K562 (cell line): ENCODE data around the gene TTC39A. TPM values are rescaled to one million over a fixed set of nuclear protein-coding genes. Genes with fewer than 3 reads are reported as not detected.

Source experiments
- CTCF ChIP-seq, 3 experiments: IDR thresholded peaks in 2 of 3; conservative IDR thresholded peaks in 1 of 3; 2 replicates each; pipeline ENCODE4 v1.5.1; 2011 to 2012; ENCODE audit warnings: low read length in 3 of 3, mild to moderate bottlenecking in 3 of 3, control low read depth in 2 of 3, improper control_type of control experiment in 1 of 3, inconsistent platforms in 1 of 3, low read depth in 1 of 3, mixed read lengths in 1 of 3, moderate library complexity in 1 of 3; ENCODE audit not compliant: insufficient read depth in 2 of 3
- E2F4 ChIP-seq: sonication (generic); formaldehyde crosslinking; IDR thresholded peaks from 2 replicates; pipeline ENCODE4 v1.8.0; 2022; ENCODE audit warnings: mild to moderate bottlenecking, low read depth, missing genetic modification reagents
- FOXP4 ChIP-seq: sonication (generic); formaldehyde crosslinking; IDR thresholded peaks from 2 replicates; pipeline ENCODE4 v1.8.0; 2022; ENCODE audit warnings: mild to moderate bottlenecking, missing genetic modification reagents, borderline replicate concordance
- HDAC2 ChIP-seq: fragments of 450-650 bp; IDR thresholded peaks from 2 replicates; pipeline ENCODE4 v1.6.1; 2016; ENCODE audit warnings: mild to moderate bottlenecking
- IRF2 ChIP-seq: sonication (generic); formaldehyde crosslinking; IDR thresholded peaks from 2 replicates; pipeline ENCODE4 v1.8.1; 2022; ENCODE audit warnings: mild to moderate bottlenecking, missing genetic modification reagents
- JUND ChIP-seq, 2 experiments: IDR thresholded peaks; 2 replicates in 1 of 2; 3 replicates in 1 of 2; pipeline ENCODE4 v1.6.1; 2011; ENCODE audit warnings: borderline replicate concordance in 2 of 2, low read depth in 2 of 2, low read length in 2 of 2, improper control_type of control experiment in 1 of 2, missing biosample characterization in 1 of 2, missing genetic modification characterization in 1 of 2, missing genetic modification reagents in 1 of 2
- KLF10 ChIP-seq: fragments of 250-450 bp; sonication (Bioruptor Pico); IDR thresholded peaks from 2 replicates; pipeline ENCODE4 v1.6.1; 2021; ENCODE audit warnings: matching md5 sums
- MCM5 ChIP-seq: fragments of 450-650 bp; IDR thresholded peaks from 2 replicates; pipeline ENCODE4 v1.6.1; 2016; ENCODE audit warnings: low read depth
- NCOA2 ChIP-seq, 2 experiments: fragments of 450-650 bp; IDR thresholded peaks; 2 replicates each; pipeline ENCODE4 v1.6.1; 2018; ENCODE audit warnings: mild to moderate bottlenecking in 2 of 2, moderate library complexity in 1 of 2; ENCODE audit not compliant: partially characterized antibody in 2 of 2
- NFIX ChIP-seq: fragments of 250-450 bp; sonication (Bioruptor Pico); IDR thresholded peaks from 2 replicates; pipeline ENCODE4 v1.4.0; 2020; ENCODE audit warnings: low read depth, mild to moderate bottlenecking, moderate library complexity
- NR1H2 ChIP-seq: sonication (generic); formaldehyde crosslinking; IDR thresholded peaks from 2 replicates; pipeline ENCODE4 v1.4.0; 2020; ENCODE audit warnings: mild to moderate bottlenecking, missing genetic modification reagents
- NR2C2 ChIP-seq, 2 experiments: fragments of 200-800 bp in 1 of 2; sonication (Bioruptor generic) in 1 of 2; sonication (generic) in 1 of 2; formaldehyde crosslinking in 1 of 2; IDR thresholded peaks; 2 replicates each; pipeline versions ENCODE4 v1.6.1 to v1.8.0; 2016 to 2022; ENCODE audit warnings: mild to moderate bottlenecking in 1 of 2, missing compliant biosample characterization in 1 of 2, missing genetic modification characterization in 1 of 2, missing genetic modification reagents in 1 of 2
- NRF1 ChIP-seq, 2 experiments: fragments of 450-650 bp; IDR thresholded peaks in 1 of 2; conservative IDR thresholded peaks in 1 of 2; 2 replicates each; pipeline ENCODE4 v1.6.1; 2014; ENCODE audit warnings: mild to moderate bottlenecking in 2 of 2
- PHB ChIP-seq: fragments of 250-450 bp; sonication (Bioruptor Pico); IDR thresholded peaks from 2 replicates; pipeline ENCODE4 v1.5.0; 2021
- ZFX ChIP-seq: sonication (generic); formaldehyde crosslinking; IDR thresholded peaks from 2 replicates; pipeline ENCODE4 v1.8.0; 2022; ENCODE audit warnings: mild to moderate bottlenecking, missing genetic modification reagents, moderate library complexity
- ZNF217 ChIP-seq: sonication (generic); formaldehyde crosslinking; IDR thresholded peaks from 2 replicates; pipeline ENCODE4 v1.8.0; 2022; ENCODE audit warnings: mild to moderate bottlenecking, missing genetic modification reagents
- ZNF354B ChIP-seq: fragments of 250-450 bp; sonication (Bioruptor Pico); IDR thresholded peaks from 2 replicates; pipeline ENCODE4 v1.4.0; 2020
- ZNF408 ChIP-seq: fragments of 250-450 bp; sonication (Bioruptor Pico); IDR thresholded peaks from 2 replicates; pipeline ENCODE4 v1.4.0; 2020; ENCODE audit warnings: low read depth, mild to moderate bottlenecking, moderate library complexity
- polyA plus RNA-seq, 8 experiments: library from polyadenylated mRNA; depleted of rRNA in 4 of 8; stranded (reverse) in 5 of 8; unstranded in 3 of 8; fragments of >200 nt; fragmentation: Nextera tagmentation in 2 of 8; fragmentation: Illumina TruSeq in 1 of 8; extraction: Ambion mirVana in 2 of 8; extraction: Trizol in 1 of 8; gene quantifications; 2 replicates each; pipeline versions ENCODE4 v1.2.1 to v1.2.3, GENCODE V29; 2011 to 2014; ENCODE audit warnings: inconsistent platforms in 1 of 8, missing spikeins in 1 of 8
- total RNA-seq, 7 experiments: library from RNA; depleted of rRNA in 6 of 7; stranded (reverse); fragments of >200 nt in 6 of 7; fragmentation: Illumina TruSeq in 2 of 7; extraction: Trizol in 2 of 7; gene quantifications; 2 replicates each; pipeline versions ENCODE4 v1.2.1 to v1.2.3, GENCODE V29; 2011 to 2021; ENCODE audit warnings: low replicate concordance in 1 of 7
- TF ChIP-seq, protein P1 (sequence below): sonication (generic); formaldehyde crosslinking; IDR thresholded peaks from 2 replicates; pipeline ENCODE4 v1.4.0; 2020; ENCODE audit warnings: mild to moderate bottlenecking, missing genetic modification reagents

TTC39A gene
- total and polyA plus RNA-seq, 9 of the 15 experiments (the other 6 are each of a cell fraction or from before 2014, with no cell fraction given) = 0.18 to 0.82 (median 0.35) TPM

- TF ChIP-seq NCOA2 (IDR thresholded peaks at IDR 0.05; ENCODE audit: partially characterized antibody in 2 of 2) = no peak
- no peak for TF ChIP-seq ZNF408 (CRISPR knock-in tag)
- TF ChIP-seq, protein P1, sequence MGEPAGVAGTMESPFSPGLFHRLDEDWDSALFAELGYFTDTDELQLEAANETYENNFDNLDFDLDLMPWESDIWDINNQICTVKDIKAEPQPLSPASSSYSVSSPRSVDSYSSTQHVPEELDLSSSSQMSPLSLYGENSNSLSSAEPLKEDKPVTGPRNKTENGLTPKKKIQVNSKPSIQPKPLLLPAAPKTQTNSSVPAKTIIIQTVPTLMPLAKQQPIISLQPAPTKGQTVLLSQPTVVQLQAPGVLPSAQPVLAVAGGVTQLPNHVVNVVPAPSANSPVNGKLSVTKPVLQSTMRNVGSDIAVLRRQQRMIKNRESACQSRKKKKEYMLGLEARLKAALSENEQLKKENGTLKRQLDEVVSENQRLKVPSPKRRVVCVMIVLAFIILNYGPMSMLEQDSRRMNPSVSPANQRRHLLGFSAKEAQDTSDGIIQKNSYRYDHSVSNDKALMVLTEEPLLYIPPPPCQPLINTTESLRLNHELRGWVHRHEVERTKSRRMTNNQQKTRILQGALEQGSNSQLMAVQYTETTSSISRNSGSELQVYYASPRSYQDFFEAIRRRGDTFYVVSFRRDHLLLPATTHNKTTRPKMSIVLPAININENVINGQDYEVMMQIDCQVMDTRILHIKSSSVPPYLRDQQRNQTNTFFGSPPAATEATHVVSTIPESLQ = no peak
- TF ChIP-seq JUND (IDR thresholded peaks at IDR 0.05; ENCODE audit: borderline replicate concordance, low read depth, low read length) = peak; percentile 60; the same call in 1 of the 2 replicates
- no peak; the same call in 2 of the 3 replicates for TF ChIP-seq JUND (tag; IDR thresholded peaks at IDR 0.05; ENCODE audit: borderline replicate concordance, low read depth, low read length)
- no peak for TF ChIP-seq IRF2 (CRISPR knock-in tag)
- TF ChIP-seq ZNF217 = no peak
- TF ChIP-seq NFIX (CRISPR knock-in tag) = no peak
- no peak for TF ChIP-seq E2F4 (CRISPR knock-in tag)
- 0 out of 4 replicates have a peak, but pooled peaks of 1 of the 2 experiments have one; percentile 18 for TF ChIP-seq NRF1 (conservative IDR thresholded peaks at IDR 0.05 in 1 of 2, IDR thresholded peaks at IDR 0.05 in 1 of 2)
- TF ChIP-seq KLF10 (CRISPR knock-in tag) = no peak
- no peak for TF ChIP-seq ZFX (CRISPR knock-in tag)
- TF ChIP-seq NR1H2 (CRISPR knock-in tag) = no peak
- TF ChIP-seq FOXP4 (CRISPR knock-in tag) = no peak
- peak; percentile 94 to 99 (median 96) for TF ChIP-seq CTCF (IDR thresholded peaks at IDR 0.05 in 2 of 3, conservative IDR thresholded peaks at IDR 0.05 in 1 of 3; ENCODE audit: insufficient read depth in 2 of 3, low read depth in 1 of 3, low read length in 3 of 3)
- TF ChIP-seq NR2C2 (CRISPR knock-in tag; IDR thresholded peaks at IDR 0.05) = 0 out of 2 replicates have a peak, but pooled peaks have one; percentile 27
- TF ChIP-seq NR2C2 (tag; IDR thresholded peaks at IDR 0.05) = no peak
- no peak for TF ChIP-seq PHB (CRISPR knock-in tag)
- no peak for TF ChIP-seq HDAC2
- TF ChIP-seq ZNF354B (CRISPR knock-in tag) = no peak
- no peak for TF ChIP-seq MCM5
These were observed 33.7 kb downstream of the TTC39A start (continued) for GRCh38 chr1:51296383-51297357.
